ENCODE measurements around the gene SMARCC1.

Gene SMARCC1

DNA sequence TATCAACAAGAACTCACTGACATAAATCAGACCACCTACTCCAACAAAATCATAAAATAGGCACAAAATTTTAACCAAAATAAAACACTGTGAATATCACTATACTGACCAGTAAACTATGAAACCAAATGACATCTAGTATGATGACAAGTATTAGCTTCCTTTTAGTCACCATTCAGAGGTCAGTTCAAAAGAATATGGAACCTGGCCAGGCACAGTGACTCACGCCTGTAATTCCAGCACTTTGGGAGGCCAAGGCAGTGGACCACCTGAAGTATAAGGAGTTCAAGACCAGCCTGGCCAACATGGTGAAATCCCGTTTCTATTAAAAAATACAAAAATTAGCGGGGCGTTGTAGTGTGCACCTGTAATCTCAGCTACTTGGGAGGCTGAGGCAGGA is 65.8 kb downstream of the SMARCC1 start:
- H3K36me3 ChIP-seq (ENCODE audit: control insufficient read depth, insufficient read depth, low read length), result peaks cover 11% of the 10 kb centered on the region
- no peak overlapping the region for H3K27ac ChIP-seq (ENCODE audit: low read depth, low read length)
- no peak overlapping the region for H3K9ac ChIP-seq (ENCODE audit: low read length)
- H3K27me3 ChIP-seq (ENCODE audit: control insufficient read depth, insufficient read depth, low read length), result no peaks in the 10 kb centered on the region
- no peak overlapping the region for H3K4me3 ChIP-seq (ENCODE audit: low read length)
- H3K4me1 ChIP-seq (ENCODE audit: control insufficient read depth, insufficient read depth, low read length), result no peaks in the 10 kb centered on the region

DNA sequence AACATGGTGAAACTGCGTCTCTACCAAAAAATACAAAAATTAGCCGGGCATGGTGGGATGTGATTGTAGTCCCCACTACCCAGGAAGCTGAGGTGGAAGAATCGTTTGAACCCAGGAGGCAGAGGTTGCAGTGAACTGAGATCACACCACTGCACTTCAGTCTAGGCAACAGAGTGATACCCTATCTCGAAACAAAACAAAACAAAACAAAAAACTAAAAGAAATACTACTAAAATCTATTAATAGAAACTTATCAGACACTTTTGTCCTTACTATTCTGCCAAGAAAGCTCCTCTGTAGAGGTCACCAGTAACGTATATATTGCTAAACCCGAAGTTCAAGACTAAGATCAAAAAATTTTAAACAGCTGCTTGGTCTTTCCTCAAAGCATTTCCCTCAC is 67.1 kb downstream of the SMARCC1 start:
- H3K27me3 ChIP-seq (ENCODE audit: control insufficient read depth, insufficient read depth, low read length), result no peaks in the 10 kb centered on the region
- H3K36me3 ChIP-seq (ENCODE audit: control insufficient read depth, insufficient read depth, low read length), result peaks cover 11% of the 10 kb centered on the region
- no peaks in the 10 kb centered on the region for H3K4me1 ChIP-seq (ENCODE audit: control insufficient read depth, insufficient read depth, low read length)
- no peak overlapping the region for H3K27ac ChIP-seq (ENCODE audit: low read depth, low read length)
- H3K9ac ChIP-seq (ENCODE audit: low read length), result no peak overlapping the region
- no peak overlapping the region for H3K4me3 ChIP-seq (ENCODE audit: low read length)

DNA sequence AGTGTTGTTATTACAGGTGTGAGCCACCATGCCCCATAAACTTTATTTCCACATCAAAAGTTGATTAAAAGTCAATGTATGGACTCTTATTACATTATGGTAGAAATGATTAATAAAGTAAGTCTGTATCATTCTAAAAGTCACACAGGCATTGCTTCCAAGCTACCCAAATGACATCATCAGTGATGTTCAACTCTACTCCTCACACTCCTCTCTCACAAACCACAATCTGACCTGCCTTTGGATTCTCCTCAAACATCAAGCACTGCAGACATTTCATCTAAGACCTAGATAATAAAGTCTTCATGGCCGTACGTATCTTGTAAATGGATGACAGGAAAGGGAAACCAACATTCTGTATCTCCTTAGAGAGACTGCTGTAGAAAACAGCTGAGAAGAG is 68.0 kb downstream of the SMARCC1 start:
- Histone ChIP-seq H3K4me3 (ENCODE audit: low read length) (no peak overlapping the region), H3K9ac (ENCODE audit: low read length) (no peak overlapping the region), H3K27ac (ENCODE audit: low read depth, low read length) (no peak overlapping the region), H3K27me3 (ENCODE audit: control insufficient read depth, insufficient read depth, low read length) (no peaks in the 10 kb centered on the region), H3K36me3 (ENCODE audit: control insufficient read depth, insufficient read depth, low read length) (peaks cover 9% of the 10 kb centered on the region), H3K4me1 (ENCODE audit: control insufficient read depth, insufficient read depth, low read length) (no peaks in the 10 kb centered on the region)

DNA sequence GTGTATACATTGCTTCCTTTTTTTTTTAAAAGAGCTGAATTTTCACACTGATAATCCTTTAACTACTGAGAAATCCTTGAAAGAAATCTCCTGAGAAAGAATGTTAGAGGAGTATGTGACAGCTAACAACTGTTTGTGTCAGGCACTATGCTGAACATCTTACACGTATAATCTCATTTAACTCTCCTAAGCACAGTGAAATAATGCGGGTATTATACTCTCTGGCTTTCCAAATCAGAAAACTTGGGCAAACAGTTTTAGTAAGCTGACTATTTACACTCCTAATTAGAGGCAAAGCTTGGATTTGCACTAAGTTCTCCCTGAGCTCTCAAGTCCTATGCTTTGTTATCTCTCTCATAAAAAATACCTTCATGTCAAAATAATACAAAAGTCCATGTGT is 69.3 kb downstream of the SMARCC1 start:
- Histone ChIP-seq H3K4me1 (ENCODE audit: control insufficient read depth, insufficient read depth, low read length) (no peaks in the 10 kb centered on the region), H3K36me3 (ENCODE audit: control insufficient read depth, insufficient read depth, low read length) (peaks cover 4% of the 10 kb centered on the region), H3K27me3 (ENCODE audit: control insufficient read depth, insufficient read depth, low read length) (no peaks in the 10 kb centered on the region), H3K9ac (ENCODE audit: low read length) (no peak overlapping the region), H3K4me3 (ENCODE audit: low read length) (no peak overlapping the region), H3K27ac (ENCODE audit: low read depth, low read length) (no peak overlapping the region)

DNA sequence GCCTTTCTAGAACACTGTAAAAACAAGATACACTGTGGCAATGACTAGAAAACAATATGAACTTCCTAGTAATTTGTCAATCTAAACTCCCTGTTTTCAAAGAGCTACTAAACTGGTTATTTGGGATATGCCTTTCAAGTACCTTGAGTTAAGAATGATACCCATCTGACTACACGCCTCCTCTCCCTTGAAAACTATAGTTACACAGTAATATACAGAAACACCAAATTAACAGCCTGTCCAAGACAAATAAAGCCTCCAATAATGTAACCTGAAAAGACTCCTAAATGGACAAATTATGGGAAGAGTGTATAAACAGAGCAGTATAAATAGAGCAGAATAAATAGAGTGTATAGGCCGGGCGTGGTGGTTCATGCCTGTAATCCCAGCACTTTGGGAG is 70.1 kb downstream of the SMARCC1 start:
- H3K27me3 ChIP-seq (ENCODE audit: control insufficient read depth, insufficient read depth, low read length), result no peaks in the 10 kb centered on the region
- peaks cover 4% of the 10 kb centered on the region for H3K36me3 ChIP-seq (ENCODE audit: control insufficient read depth, insufficient read depth, low read length)

DNA sequence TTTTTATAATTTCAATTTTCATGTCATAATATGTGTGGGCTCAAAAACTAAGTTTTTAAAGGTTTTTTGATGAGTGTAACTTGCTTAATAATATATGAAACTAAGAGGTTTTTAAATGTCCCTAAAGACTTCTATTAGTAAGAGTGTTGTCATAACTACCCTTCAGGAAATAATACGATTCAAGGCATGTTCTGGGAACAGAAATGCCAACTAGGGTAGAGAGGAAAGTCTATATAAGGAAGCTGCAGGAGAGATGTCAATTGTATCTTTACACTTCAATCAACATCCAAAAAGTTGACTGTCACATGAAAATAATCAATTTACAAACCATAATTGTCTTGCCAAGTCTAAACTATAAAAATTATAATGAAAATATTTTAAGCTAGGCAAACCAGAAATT is 76.3 kb downstream of the SMARCC1 start:
- H3K9ac ChIP-seq (ENCODE audit: low read length), result no peak overlapping the region
- peaks cover 15% of the 10 kb centered on the region for H3K36me3 ChIP-seq (ENCODE audit: control insufficient read depth, insufficient read depth, low read length)
- no peak overlapping the region for H3K4me3 ChIP-seq (ENCODE audit: low read length)

More for the DNA sequence above, 70.1 kb downstream of the SMARCC1 start:
- no peak overlapping the region for H3K4me3 ChIP-seq (ENCODE audit: low read length)
- no peak overlapping the region for H3K27ac ChIP-seq (ENCODE audit: low read depth, low read length)
- no peak overlapping the region for H3K9ac ChIP-seq (ENCODE audit: low read length)
- H3K4me1 ChIP-seq (ENCODE audit: control insufficient read depth, insufficient read depth, low read length), result no peaks in the 10 kb centered on the region

DNA sequence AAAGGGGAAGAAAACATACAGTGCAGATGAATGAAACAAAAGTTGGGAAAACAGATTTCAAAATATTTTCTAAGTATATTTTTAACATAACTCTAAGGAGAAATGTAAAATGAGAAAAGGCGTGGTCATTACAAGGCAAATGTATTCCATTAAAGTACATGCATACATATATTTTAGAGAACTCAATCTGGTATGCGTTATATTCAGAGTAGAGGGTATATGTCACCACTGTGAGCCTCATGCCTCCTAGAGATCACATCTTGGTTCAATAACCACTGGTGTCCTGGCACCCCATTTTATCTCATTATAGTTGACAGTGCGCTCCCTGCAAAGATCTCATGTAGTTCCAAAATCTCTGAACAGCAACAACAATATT is 77.5 kb downstream of the SMARCC1 start:
- Histone ChIP-seq H3K27ac (ENCODE audit: low read depth, low read length) (no peak overlapping the region), H3K4me3 (ENCODE audit: low read length) (no peak overlapping the region), H3K9ac (ENCODE audit: low read length) (no peak overlapping the region), H3K27me3 (ENCODE audit: control insufficient read depth, insufficient read depth, low read length) (no peaks in the 10 kb centered on the region), H3K4me1 (ENCODE audit: control insufficient read depth, insufficient read depth, low read length) (no peaks in the 10 kb centered on the region), H3K36me3 (ENCODE audit: control insufficient read depth, insufficient read depth, low read length) (peaks cover 16% of the 10 kb centered on the region)

More for the DNA sequence above, 76.3 kb downstream of the SMARCC1 start:
- Histone ChIP-seq H3K4me1 (ENCODE audit: control insufficient read depth, insufficient read depth, low read length) (no peaks in the 10 kb centered on the region), H3K27ac (ENCODE audit: low read depth, low read length) (no peak overlapping the region), H3K27me3 (ENCODE audit: control insufficient read depth, insufficient read depth, low read length) (no peaks in the 10 kb centered on the region)

DNA sequence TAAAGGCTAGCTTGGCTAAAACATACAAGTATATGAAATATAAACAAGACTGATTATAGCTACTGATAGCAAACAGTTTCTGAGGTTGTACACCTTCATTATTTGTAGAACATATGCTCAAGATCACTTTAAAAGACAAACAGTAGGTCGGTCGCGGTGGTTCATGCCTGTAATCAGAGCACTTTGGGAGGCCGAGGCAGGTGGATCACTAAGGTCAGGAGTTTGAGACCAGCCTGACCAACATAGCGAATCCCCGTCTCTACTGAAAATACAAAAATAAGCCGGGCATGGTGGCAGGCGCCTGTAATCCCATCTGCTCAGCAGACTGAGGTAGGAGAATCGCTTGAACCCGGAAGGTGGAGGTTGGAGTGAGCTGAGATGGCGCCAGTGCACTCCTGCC is 80.3 kb downstream of the SMARCC1 start:
- Histone ChIP-seq H3K27me3 (ENCODE audit: control insufficient read depth, insufficient read depth, low read length) (no peaks in the 10 kb centered on the region), H3K9ac (ENCODE audit: low read length) (no peak overlapping the region), H3K4me3 (ENCODE audit: low read length) (no peak overlapping the region), H3K27ac (ENCODE audit: low read depth, low read length) (no peak overlapping the region), H3K4me1 (ENCODE audit: control insufficient read depth, insufficient read depth, low read length) (no peaks in the 10 kb centered on the region), H3K36me3 (ENCODE audit: control insufficient read depth, insufficient read depth, low read length) (peaks cover 17% of the 10 kb centered on the region)

DNA sequence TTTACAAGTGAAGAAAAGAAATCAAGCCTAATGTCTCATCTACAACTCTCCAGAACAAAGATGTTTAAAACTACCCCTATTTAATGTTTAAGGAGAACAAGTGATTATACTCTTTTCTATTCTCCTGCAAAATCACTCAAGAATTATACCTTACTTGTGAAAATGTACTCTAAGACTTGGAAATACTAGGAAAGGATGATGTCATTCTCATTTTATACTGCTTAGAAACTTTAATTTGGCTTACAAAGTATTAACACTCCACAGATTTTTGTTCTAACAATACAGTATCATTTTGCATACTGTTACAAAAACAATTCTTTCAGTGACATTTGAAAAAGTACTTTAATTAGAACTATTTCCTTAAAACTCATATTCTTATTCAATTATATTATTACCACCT is 89.5 kb downstream of the SMARCC1 start:
- H3K4me1 ChIP-seq (ENCODE audit: control insufficient read depth, insufficient read depth, low read length), result no peaks in the 10 kb centered on the region
- peaks cover 7% of the 10 kb centered on the region for H3K36me3 ChIP-seq (ENCODE audit: control insufficient read depth, insufficient read depth, low read length)
- no peaks in the 10 kb centered on the region for H3K27me3 ChIP-seq (ENCODE audit: control insufficient read depth, insufficient read depth, low read length)
- H3K9ac ChIP-seq (ENCODE audit: low read length), result no peak overlapping the region
- H3K27ac ChIP-seq (ENCODE audit: low read depth, low read length), result no peak overlapping the region
- no peak overlapping the region for H3K4me3 ChIP-seq (ENCODE audit: low read length)

DNA sequence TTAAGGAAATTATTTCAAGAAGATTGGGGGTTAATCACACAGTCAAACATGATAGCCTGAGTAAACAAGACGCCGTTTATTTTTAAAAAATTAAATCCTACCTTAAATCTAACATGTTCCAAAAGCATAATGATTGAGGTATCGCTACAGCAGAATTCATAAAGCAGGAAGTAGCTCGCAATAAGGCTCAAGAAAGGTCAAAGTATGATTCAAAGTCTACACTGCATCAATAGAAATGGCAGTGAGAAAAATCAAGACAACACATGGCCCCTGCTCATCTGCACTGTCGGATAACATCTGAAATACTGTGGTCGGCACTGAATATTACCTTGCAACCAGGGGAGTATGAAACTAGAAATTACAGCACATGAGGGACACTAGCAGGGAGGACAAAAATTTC is 93.2 kb downstream of the SMARCC1 start:
- Histone ChIP-seq H3K36me3 (ENCODE audit: control insufficient read depth, insufficient read depth, low read length) (peaks cover 10% of the 10 kb centered on the region), H3K4me1 (ENCODE audit: control insufficient read depth, insufficient read depth, low read length) (no peaks in the 10 kb centered on the region), H3K9ac (ENCODE audit: low read length) (no peak overlapping the region), H3K4me3 (ENCODE audit: low read length) (no peak overlapping the region), H3K27ac (ENCODE audit: low read depth, low read length) (no peak overlapping the region), H3K27me3 (ENCODE audit: control insufficient read depth, insufficient read depth, low read length) (no peaks in the 10 kb centered on the region)

DNA sequence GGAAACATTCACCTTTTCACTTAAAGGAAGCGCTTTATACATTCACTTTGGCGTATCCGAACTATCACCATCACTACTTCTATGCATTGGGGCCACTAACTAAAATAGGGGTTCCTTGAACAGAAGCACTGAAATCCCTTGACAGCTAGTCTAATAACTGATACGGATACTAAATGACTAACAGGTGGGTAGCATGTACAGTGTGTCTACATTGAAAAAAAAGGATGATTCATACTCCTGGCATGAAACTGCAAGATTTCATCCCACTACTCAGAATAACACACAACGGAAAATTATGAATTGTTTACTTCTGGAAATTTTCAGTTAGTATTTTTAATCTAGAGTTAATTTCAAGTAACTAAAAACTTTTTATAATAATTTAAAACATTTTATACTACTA is 96.7 kb downstream of the SMARCC1 start:
- H3K27ac ChIP-seq (ENCODE audit: low read depth, low read length), result no peak overlapping the region
- H3K4me3 ChIP-seq (ENCODE audit: low read length), result no peak overlapping the region
- no peaks in the 10 kb centered on the region for H3K27me3 ChIP-seq (ENCODE audit: control insufficient read depth, insufficient read depth, low read length)
- H3K36me3 ChIP-seq (ENCODE audit: control insufficient read depth, insufficient read depth, low read length), result peaks cover 5% of the 10 kb centered on the region
- no peaks in the 10 kb centered on the region for H3K4me1 ChIP-seq (ENCODE audit: control insufficient read depth, insufficient read depth, low read length)
- H3K9ac ChIP-seq (ENCODE audit: low read length), result no peak overlapping the region

DNA sequence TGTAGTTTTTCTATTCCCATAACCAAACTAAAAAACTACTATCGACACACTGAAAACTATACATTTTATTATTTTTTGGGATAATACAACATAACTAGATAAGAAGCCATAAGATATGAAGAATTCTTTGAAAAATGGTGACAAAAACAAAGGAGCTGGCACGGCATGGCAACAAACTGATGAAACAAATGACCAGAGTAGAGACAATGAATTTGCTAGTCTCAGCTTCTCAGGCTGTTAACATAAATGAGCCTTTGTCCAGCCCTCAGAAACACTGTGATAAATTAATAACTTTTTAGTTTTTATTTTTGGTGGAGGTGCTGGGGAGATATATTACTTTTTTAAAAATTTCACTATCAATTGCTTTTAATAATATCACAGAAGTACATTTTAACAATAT is 100.7 kb downstream of the SMARCC1 start:
- no peak overlapping the region for H3K27ac ChIP-seq (ENCODE audit: low read depth, low read length)

DNA sequence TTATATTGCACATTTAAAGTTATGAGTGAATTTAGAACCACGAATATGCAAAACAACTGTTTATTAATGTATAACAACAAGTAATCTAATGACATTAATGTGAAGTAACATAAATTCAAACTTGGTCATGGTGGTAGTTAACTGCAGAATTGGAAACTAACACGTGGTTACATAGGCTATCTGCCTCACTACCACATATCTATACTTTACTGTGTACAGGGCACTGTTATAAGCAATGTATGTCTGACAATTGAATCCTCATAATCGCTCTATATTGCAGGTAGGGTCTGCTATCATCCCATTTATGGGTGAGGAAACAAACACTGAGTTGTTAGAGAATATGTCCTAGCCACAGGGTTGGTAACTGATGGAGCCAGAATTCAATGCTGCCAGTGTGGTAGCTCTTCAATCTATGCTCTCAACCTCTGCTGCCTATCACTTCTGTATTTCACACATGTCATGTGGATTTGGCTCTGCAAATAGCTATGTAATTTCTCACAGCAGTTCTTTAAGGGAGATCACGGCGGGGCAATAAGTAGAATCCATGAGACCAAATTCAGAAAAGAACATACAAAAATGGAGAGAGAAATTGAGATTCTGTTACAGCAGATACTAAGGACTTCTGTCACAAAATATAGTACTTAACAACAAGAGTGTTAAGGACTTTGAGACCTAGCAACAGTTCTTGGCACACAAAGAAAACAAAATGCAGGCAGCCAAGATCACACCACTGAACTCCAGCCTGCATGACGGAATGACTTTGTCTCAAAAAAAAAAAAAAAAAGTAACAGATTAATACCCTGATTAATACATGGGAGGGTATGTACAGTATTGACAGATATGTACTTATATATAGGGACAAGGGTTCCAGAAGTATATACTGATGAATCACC is 103.0 kb downstream of the SMARCC1 start:
- H3K27me3 ChIP-seq (ENCODE audit: control insufficient read depth, insufficient read depth, low read length), result no peaks in the 10 kb centered on the region
- no peak overlapping the region for H3K4me3 ChIP-seq (ENCODE audit: low read length)
- H3K27ac ChIP-seq (ENCODE audit: low read depth, low read length), result no peak overlapping the region
- no peaks in the 10 kb centered on the region for H3K4me1 ChIP-seq (ENCODE audit: control insufficient read depth, insufficient read depth, low read length)
- peaks cover 13% of the 10 kb centered on the region for H3K36me3 ChIP-seq (ENCODE audit: control insufficient read depth, insufficient read depth, low read length)
- no peak overlapping the region for H3K9ac ChIP-seq (ENCODE audit: low read length)

More for the DNA sequence above, 100.7 kb downstream of the SMARCC1 start:
- H3K4me1 ChIP-seq (ENCODE audit: control insufficient read depth, insufficient read depth, low read length), result no peaks in the 10 kb centered on the region
- H3K4me3 ChIP-seq (ENCODE audit: low read length), result no peak overlapping the region
- H3K9ac ChIP-seq (ENCODE audit: low read length), result no peak overlapping the region
- no peaks in the 10 kb centered on the region for H3K27me3 ChIP-seq (ENCODE audit: control insufficient read depth, insufficient read depth, low read length)
- H3K36me3 ChIP-seq (ENCODE audit: control insufficient read depth, insufficient read depth, low read length), result peaks cover 18% of the 10 kb centered on the region

All from rectal smooth muscle tissue (tissue), 1 donor.